HEK293 (cell line): ENCODE measurements around the gene KLF12.

Experiments
- CTCF ChIP-seq: fragments of 450-650 bp; formaldehyde crosslinking; IDR thresholded peaks from 2 replicates; pipeline ENCODE4 v1.5.1; 2016; ENCODE audit warnings: missing biosample characterization, missing genetic modification characterization
- YY1 ChIP-seq: fragments of 450-650 bp; formaldehyde crosslinking; IDR thresholded peaks from 2 replicates; pipeline ENCODE4 v1.5.1; 2018; ENCODE audit warnings: missing biosample characterization, missing genetic modification characterization
- ZNF398 ChIP-seq: fragments of 450-650 bp; formaldehyde crosslinking; IDR thresholded peaks from 2 replicates; pipeline ENCODE4 v1.5.1; 2017; ENCODE audit warnings: missing biosample characterization, missing genetic modification characterization
- ZNF571 ChIP-seq: fragments of 450-650 bp; formaldehyde crosslinking; IDR thresholded peaks from 2 replicates; pipeline ENCODE4 v1.5.0; 2017; ENCODE audit warnings: missing biosample characterization, missing genetic modification characterization
- ZNF670 ChIP-seq: fragments of 450-650 bp; formaldehyde crosslinking; IDR thresholded peaks from 2 replicates; pipeline ENCODE4 v1.5.1; 2016; ENCODE audit warnings: missing biosample characterization, missing genetic modification characterization, low read depth
- ZNF830 ChIP-seq: fragments of 450-650 bp; IDR thresholded peaks from 2 replicates; pipeline ENCODE4 v1.5.0; 2018; ENCODE audit warnings: missing biosample characterization, missing genetic modification characterization, low read depth, mild to moderate bottlenecking, moderate library complexity
- ZSCAN4 ChIP-seq: fragments of 450-650 bp; formaldehyde crosslinking; IDR thresholded peaks from 2 replicates; pipeline ENCODE4 v1.5.1; 2017; ENCODE audit warnings: missing biosample characterization, missing genetic modification characterization

GRCh38 chr13:74117207-74117705, 16.9 kb downstream of the KLF12 start:
- TF ChIP-seq ZNF830 (tag by site-specific recombination) (no peak), ZNF670 (tag by site-specific recombination) (no peak), ZSCAN4 (tag by site-specific recombination) (no peak), CTCF (no peak), YY1 (tag by site-specific recombination) (no peak), ZNF398 (tag by site-specific recombination) (no peak), ZNF571 (tag by site-specific recombination) (no peak)
